ENCODE measurements around the gene PSMB2.
"Not testable (repeated sequence)": the region's sequence is repeated elsewhere in the genome, so short reads cannot be mapped to it uniquely, and the experiment has no call there.

PSMB2 gene

DNA sequence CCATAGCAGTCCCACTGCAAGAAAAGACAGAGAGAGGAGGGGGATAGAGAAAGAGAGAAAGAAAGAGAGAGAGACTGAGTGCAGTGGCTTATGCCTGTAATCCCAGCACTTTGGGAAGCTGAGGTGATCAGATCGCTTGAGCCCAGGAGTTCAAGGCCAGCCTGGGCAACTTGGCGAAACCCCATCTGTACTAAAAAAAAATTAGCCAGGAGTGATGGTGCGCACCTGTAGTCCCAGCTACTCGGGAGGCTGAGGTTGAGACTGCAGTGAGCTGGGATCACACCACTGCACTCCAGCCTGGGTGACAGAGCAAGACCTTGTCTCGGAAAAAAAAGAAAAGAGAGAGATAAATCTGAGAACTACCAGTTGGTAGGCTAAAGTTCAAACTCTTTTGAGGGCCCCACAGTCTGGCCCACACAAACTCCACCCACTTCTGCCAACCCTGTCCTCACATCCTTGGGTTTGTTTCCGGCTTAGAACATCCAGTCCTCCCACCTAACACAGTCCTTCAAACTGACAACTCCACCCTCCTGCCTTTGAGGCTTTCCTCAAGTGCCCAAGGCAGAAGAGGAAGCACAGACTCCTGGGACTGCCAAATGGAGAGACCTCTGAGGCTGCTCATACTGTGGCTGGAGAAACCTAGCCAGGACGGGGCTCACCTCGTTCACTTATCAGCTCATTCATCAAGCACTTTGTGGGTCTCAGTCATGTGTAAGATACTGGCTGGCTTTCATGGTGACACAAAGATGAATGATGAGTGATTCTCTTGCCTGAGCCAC is 48.1 kb downstream of the PSMB2 start:
- no peak for DNase-seq (ENCODE audit: low read depth)

DNA sequence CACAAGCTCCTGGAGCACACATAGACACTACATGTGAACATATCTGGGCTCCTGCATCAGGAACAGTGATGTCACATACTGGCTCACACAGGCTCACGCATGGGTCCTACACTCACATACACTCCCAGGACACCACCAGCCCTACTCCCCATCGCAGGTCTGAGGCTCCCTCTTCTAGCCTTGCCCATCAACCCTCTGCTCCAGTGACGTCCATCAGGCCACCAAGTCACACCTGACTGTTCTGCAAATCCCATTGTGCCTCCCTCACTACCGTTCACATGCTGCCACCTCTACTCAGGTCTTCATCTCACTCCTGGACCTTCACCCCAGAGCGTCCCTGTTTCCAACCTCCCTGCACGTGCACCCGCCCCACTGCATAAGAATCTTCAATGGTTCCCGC is 50.1 kb downstream of the PSMB2 start:
- DNase-seq (ENCODE audit: low read depth) = no peak

DNA sequence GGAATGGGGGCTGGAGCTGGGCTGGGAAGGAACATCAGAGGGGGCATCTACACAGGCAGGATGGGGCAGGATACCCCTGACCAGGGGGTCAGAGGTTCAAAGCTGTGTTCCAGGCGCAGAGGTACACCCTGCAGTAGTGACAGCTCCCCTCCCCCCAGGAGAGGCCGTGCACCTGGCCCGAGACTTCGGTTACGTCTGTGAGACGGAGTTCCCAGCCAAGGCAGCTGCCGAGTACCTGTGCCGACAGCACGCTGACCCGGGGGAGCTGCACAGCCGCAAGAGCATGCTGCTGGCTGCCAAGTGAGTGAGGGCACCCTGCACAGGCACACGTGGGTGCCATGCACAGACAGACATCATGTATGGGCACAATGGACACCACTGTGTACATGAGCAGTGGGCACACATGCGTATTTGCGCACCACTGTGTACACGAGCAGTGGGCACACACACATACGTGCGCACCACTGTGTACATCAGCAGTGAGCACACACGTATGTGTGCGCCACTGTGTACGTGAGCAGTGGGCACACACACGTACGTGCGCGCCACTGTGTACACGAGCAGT is 50.8 kb downstream of the PSMB2 start:
- no peak for DNase-seq (ENCODE audit: low read depth)

DNA sequence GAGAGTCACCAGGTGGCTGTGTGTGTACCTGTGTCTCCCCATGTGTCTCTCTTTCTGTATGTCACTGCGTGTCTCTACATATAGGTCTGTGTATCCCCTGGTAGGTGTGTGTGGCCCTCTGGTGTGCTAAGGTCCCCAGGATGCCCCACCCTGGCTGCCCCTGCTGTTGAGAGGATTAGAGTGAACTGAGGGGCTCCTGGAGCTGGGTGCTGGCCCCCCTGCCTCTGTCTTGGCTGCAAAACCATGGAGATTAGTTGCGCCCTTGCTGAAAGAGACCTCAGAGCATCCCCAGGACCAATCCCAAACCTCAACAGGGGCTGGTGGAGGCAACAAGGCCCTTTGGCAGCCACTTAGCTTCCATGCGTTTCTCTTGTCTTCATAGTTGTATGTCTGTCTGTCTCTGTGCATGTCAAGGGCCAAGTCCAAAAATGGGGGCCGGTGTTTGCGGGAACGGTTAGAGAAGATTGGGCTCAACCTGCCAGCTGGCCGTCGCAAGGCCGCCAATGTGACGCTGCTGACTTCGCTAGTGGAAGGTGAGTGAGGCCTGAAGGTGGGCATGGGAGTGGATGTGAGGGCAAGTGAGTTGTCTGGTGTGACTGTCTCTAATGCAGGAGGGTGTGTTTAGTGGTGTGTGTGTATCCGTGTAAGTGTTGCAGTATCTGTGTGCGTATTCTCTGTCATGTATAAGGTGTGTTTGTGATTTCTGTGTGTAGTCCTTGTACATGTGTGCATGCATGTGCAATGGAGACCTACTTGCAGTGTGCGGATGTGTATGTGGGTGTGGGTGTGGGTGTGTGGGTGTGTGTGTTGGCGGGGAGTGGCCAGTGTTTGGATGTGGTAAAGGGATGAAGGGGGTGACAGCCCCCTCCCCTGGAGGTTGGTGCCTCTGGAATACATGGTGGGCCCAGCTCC is 51.6 kb downstream of the PSMB2 start:
- no peak for DNase-seq (ENCODE audit: low read depth)

DNA sequence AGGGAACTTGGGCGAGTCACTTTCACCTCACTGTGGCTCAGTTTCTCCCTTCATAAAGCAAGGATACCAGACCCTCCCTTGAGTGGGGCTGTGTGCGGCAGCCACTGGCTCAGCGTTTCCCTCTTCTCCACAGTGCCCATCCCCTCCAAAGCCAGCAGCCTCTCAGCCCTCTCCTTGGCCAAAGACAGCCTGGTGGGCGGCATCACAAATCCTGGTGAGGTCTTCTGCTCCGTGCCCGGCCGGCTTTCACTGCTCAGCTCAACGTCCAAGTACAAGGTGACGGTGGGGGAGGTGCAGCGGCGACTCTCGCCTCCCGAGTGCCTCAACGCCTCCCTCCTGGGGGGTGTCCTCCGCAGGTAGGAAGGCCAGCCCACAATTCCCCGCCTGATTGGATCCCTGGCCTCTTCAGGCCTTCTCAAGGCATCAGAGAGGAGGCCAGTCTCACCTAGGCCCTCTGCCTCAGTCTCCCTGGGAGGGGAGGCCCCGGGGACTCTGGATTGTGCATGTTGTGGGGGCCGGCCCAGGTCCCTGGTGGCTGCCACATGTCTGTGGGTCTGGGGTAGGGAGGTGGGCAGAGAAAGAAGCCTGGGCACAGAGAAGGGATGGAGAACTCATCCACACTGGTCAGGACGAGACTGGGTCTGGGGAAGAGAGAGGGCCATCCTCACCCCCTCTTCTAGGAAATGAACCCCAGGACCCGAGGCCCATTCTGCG is 53.0 kb downstream of the PSMB2 start:
- DNase-seq (ENCODE audit: low read depth) = no peak

DNA sequence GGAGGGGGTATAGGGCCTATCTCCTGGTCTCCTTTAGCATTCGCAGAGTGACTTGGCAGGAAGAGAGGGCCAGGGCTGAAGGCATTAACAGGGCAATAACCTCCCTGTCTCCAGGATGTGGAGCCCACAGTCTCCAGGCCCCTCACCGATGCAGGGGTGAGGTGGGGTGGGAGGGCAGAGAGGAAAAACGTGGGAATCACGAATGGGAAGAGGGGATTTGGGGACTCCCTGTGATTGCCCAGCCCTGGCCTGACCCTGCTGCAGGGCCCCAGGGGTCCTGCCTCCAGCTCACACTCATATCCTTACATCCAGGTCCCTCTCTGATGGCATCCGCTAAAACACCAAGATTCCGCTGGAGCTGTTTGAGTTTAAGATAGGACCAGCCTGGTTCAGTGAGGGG is 53.6 kb downstream of the PSMB2 start:
- no peak for DNase-seq (ENCODE audit: low read depth)

DNA sequence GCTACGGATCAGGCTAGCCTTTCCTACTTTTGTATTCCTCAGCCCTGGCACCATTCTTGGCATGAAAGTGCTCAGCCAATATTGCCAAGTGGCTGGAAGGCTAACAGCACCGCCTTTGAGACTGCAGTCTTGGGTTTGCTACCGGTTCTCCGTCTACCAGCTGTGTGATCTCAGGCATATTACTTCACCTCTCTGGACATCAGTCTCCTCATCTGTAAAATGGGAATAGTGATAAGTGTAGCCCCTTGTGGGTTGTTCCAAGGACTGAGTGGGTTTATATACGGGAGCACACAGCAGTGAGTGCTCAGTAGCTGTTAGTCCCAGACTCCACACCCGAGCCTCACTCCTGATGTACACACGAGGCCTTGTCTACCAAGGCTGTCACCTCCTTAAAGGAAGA is 54.5 kb downstream of the PSMB2 start:
- no peak for DNase-seq (ENCODE audit: low read depth)

DNA sequence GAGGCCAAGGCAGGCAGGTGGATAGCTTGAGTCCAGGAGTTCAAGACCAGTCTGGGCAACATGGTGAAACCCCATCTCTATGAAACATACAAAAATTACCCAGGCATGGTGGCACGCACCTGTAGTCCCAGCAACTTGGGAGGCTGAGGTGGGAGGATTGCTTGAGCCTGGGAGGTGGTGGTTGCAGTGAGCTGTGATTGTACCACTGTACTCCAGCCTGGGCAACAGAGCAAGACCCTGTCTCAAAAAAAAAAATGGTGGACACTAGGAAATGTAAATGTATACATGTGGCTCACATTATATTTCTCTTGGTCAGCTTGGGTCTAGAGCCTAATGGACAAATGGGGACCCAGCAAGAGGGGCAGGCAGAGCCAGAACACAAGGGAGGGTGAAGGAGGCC is 55.5 kb downstream of the PSMB2 start:
- DNase-seq (ENCODE audit: low read depth) = not testable (repeated sequence)

DNA sequence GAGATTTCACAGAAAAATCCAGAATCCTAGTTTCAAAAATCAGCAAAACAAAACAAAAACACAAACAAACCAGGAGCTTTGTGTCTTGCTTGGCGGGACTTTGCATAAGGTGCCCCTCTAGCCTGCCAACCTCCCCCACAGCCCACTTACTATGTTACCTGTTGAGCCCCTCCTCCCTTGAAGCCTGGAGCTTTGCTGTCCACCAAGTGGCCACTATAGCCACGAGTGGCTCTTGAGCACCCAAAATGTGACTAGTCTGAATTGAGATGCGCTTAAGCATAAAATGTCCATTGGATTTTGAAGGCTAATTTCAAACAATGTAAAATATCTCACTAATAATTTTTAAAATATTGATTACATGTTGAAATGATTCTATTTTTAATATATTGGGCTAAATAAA is 56.0 kb downstream of the PSMB2 start:
- no peak for DNase-seq (ENCODE audit: low read depth)

DNA sequence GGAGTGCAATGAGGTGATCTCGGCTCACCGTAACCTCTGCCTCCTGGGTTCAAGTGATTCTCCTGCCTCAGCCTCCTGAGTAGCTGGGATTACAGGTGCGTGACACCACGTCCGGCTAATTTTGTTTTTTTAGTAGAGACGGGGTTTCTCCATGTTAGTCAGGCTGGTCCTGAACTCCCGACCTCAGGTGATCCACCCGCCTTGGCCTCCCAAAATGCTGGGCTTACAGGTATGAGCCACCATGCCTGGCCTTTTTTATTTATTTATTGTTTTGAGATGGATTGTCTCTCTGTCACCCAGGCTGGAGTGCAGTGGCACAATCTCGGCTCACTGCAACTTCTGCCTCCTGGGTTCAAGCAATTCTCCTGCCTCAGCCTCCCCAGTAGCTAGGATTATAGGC is 59.7 kb downstream of the PSMB2 start:
- DNase-seq (ENCODE audit: low read depth) = not testable (repeated sequence)

DNA sequence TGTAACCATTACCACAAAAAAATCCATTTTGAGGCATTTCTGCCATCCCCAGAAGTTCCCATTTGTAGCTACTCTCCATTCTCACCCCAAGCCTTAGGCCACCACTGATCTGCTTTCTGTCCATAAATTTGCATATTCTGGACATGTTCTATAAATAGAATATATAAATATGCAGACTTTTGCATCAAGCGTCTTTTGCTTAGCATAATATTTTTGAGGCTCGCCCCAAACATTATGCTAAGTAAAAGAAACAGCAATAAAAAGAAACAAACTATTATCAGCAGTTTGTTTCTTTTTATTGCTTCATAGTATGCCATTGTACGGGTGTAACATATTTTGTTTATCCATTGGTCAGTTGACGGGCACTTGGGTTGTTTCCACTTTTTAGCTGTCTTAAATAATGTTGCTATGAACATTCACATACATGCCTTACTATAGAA is 60.4 kb downstream of the PSMB2 start:
- DNase-seq (ENCODE audit: low read depth) = no peak

DNA sequence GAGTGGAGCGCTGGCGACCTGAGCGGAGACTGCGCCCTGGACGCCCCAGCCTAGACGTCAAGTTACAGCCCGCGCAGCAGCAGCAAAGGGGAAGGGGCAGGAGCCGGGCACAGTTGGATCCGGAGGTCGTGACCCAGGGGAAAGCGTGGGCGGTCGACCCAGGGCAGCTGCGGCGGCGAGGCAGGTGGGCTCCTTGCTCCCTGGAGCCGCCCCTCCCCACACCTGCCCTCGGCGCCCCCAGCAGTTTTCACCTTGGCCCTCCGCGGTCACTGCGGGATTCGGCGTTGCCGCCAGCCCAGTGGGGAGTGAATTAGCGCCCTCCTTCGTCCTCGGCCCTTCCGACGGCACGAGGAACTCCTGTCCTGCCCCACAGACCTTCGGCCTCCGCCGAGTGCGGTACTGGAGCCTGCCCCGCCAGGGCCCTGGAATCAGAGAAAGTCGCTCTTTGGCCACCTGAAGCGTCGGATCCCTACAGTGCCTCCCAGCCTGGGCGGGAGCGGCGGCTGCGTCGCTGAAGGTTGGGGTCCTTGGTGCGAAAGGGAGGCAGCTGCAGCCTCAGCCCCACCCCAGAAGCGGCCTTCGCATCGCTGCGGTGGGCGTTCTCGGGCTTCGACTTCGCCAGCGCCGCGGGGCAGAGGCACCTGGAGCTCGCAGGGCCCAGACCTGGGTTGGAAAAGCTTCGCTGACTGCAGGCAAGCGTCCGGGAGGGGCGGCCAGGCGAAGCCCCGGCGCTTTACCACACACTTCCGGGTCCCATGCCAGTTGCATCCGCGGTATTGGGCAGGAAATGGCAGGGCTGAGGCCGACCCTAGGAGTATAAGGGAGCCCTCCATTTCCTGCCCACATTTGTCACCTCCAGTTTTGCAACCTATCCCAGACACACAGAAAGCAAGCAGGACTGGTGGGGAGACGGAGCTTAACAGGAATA is 64.0 kb downstream of the PSMB2 start:
- DNase-seq (ENCODE audit: low read depth) = no peak

DNA sequence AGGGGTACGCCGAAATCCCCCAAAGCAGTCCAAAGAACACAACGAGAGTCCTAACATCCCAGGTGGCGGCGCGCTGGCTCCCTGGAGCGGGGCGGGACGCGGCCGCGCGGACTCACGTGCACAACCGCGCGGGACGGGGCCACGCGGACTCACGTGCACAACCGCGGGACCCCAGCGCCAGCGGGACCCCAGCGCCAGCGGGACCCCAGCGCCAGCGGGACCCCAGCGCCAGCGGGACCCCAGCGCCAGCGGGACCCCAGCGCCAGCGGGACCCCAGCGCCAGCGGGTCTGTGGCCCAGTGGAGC is 64.6 kb downstream of the PSMB2 start:
- not testable (repeated sequence) for DNase-seq (ENCODE audit: low read depth)

DNA sequence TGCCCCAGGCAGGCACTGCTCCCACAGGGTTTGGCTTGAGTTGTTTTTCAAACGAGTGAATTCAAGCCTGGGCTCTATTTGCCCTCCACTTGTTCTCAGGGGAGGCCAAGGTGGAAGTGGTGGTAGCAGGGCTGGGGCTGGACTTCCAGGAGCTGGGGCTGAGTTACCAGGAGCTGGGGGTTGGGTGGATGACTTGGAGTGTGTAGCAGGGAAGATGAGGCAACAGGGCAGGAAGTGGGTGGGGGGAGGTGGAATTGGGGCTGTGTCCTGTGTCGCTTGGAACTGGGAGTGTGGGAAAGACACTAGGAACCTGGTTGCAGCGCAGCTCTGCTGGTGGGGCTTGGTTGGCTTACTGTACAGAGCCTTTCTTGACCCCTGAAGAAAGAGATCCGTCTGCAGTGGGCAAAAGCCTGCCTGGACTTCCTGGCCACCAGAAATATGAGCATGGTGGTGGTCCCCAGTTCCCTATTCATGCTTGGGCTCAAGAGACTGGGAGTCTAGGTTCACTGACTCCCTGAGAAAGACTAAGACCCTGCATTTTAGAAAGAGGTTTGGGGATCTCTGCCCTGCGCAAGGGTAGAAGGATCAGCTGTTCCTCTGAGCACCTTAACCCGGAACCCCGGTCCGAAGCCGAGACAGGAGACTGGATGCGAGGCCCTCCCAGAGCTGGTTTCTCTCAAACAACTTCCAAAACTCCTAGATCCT is 65.1 kb downstream of the PSMB2 start:
- DNase-seq (ENCODE audit: low read depth) = no peak

DNA sequence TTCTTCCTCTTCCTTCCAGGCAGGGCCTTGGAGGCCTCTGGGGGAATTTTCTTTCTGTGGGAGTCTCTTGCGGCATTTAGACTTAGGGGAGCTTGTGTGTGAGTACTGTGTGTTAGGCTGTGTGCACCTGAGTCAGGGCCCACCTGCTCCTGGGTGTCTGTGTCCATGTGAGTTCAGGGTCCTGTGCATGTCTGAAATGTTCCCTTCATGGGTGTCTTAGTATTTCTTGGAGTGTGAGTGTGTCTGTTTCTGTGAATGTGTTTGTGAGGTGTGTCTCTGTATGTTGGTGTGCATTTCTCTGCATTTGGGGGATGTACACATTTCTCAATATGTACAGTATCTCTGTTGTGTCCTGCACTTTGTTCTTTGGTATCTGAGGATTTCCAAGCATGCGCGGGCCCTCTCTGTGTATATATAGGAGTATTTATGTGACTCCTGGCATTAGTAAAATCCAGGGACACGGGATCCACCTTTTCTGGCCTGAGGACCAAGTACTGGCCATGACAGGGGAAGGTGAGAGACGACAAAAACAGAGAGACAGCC is 65.8 kb downstream of the PSMB2 start:
- no peak for DNase-seq (ENCODE audit: low read depth)

DNA sequence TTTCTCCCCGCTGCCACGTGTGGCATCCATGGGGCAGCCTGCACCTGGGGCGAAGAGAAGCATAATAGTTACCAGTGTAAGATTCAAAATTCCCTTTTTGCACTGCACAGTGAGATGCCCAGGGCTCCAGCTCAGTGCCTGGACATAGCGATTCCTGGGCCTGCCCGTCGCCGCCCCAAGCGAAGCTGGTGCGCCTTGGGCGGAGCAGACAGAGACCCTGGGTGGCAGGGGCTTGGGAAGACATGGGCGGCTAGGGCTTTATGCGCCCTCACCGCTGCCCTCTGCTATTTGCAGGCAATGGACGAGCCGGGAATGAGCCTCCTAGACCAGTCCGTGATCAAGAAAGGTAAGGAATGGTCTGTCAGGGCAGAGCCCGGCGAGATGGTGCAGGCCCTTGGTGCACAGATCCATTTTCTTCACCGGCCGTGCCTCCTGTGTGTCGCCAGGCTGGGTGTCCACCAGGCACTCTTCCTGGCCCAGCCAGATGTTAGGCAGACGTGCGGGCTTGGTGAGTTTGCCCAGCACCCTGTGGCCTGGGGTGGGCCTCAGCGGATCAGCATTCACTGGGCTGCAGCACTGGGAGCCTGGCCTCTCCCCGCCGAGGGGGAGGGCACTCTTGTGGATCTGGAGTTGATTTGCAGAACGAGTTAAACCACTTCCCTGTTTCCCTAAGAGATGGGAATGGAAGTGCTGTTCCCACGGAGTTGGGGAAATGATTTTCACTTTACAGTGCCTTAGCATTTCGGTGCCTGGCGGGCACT is 66.5 kb downstream of the PSMB2 start:
- no peak for DNase-seq (ENCODE audit: low read depth)

DNA sequence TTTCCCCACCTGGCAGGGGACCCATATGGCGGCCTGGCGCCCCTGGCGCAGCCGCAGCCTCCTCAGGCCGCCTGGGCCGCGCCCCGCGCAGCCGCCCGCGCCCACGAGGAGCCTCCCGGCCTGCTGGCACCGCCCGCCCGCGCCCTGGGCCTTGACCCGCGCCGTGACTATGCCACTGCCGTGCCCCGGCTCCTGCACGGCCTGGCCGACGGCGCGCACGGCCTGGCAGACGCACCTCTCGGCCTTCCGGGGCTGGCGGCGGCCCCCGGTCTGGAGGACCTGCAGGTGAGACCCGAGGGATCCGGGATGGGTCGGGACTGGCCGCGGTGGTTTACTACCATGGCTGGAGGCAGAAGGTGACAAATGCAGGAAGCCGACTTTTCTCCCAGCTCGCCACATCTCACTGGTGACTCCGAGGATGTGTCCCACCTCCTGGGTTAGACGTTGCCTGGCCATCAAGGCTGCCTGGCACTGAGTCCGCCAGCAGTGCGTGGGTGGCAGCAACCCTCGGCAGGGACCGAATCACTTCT is 67.1 kb downstream of the PSMB2 start:
- no peak for DNase-seq (ENCODE audit: low read depth)

DNA sequence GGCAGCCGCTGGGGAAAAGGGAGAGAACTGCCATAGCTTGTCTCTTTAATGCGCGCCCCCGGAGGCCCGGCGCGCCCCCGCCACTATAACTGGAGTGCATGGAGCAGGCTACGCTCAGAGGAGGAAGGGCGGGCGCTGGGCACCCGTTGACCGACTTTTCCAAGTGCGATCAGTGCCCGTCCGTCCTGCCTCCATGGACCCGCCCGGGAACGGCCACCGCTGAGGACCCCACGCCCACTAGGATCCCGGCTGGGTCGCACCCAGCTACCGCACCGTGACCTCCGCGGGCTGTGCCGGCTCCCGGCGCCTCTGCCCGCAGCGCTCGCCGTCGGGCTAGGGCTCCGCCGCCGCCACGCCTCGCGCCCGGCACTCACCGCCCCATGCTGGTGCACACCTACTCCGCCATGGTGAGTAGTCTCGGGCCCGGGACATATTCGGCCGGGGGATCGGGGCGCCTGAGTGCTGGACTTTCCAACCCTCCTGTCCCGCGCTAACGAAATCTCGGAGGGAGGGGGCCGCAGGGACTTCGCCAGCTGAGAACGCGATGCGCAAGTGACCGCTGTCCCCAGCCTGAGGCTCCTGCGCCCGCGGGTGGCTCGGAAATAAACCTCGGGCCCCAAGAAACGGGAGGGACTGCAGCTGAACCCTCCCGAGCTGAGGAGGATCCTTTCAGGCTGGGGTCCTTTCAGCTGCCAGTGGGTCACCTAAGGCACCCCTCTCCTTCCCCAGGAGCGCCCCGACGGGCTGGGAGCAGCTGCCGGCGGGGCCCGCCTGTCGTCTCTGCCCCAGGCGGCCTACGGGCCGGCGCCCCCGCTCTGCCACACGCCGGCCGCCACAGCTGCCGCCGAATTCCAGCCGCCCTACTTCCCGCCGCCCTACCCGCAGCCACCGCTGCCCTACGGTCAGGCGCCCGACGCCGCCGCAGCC is 67.9 kb downstream of the PSMB2 start, which contains the start of gene TFAP2E:
TFAP2E (plus strand) TSS at position 117 of the 927 bp plus-strand sequence; CDS start at position 381, 264 bp downstream.
- no peak for DNase-seq (ENCODE audit: low read depth)
